ENCODE measurements around the gene RBFOX2. TPM values are rescaled to one million over a fixed set of nuclear protein-coding genes. Genes with fewer than 3 reads are reported as not detected.

Gene RBFOX2
- total and polyA plus RNA-seq, 2 donors (not counting 1 experiment from before 2014, with no cell fraction given) = not detected

- Histone ChIP-seq H3K27me3 (replicated peaks in 1 of 4; ENCODE audit: control extremely low read depth in 1 of 4, control insufficient read depth in 3 of 4, insufficient read depth in 4 of 4, low read length in 3 of 4) (peaks cover 0 to 9% (median 4%) of the 10 kb centered on the region in 4 experiments), H3K4me1 (ENCODE audit: control insufficient read depth in 2 of 2, insufficient read depth in 2 of 2, low read length in 2 of 2) (no peaks in the 10 kb centered on the region), H3K9me3 (ENCODE audit: control extremely low read depth in 1 of 3, control insufficient read depth in 2 of 3, insufficient read depth in 1 of 3, low read length in 2 of 3) (peaks cover 0 to 7% (median 0%) of the 10 kb centered on the region in 3 donors), H3K79me2 (ENCODE audit: control insufficient read depth, insufficient read depth, low read length) (no peaks in the 10 kb centered on the region), H3K9ac (ENCODE audit: low read length) (no peak overlapping the region), H3K36me3 (replicated peaks in 1 of 2; ENCODE audit: control extremely low read depth in 1 of 2, control insufficient read depth in 1 of 2, extremely low read depth in 1 of 2, insufficient read depth in 2 of 2, low read length in 1 of 2) (no peaks in the 10 kb centered on the region), H3K4me3 (ENCODE audit: control extremely low read depth in 1 of 5, extremely low read depth in 1 of 5, insufficient read depth in 1 of 5, low read depth in 2 of 5, low read length in 4 of 5) (no peak overlapping the region), H2AFZ (ENCODE audit: insufficient read depth, low read depth, low read length, poor library complexity, severe bottlenecking) (no peak overlapping the region), H4K20me1 (ENCODE audit: control insufficient read depth, insufficient read depth, low read length, poor library complexity, severe bottlenecking) (no peaks in the 10 kb centered on the region), H3K27ac (ENCODE audit: low read length in 2 of 2) (no peak overlapping the region), H3K4me2 (replicated peaks; ENCODE audit: low read depth, low read length, poor library complexity, severe bottlenecking) (no peak overlapping the region)
- WGBS (ENCODE audit: insufficient coverage) = 100% methylated on average over 3 of the region's 5 CpGs
- Mint-ChIP-seq H3K4me3 (no peak overlapping the region), H3K27ac (no peak overlapping the region), H3K9me3 (ENCODE audit: insufficient read depth) (no peaks in the 10 kb centered on the region), H3K4me1 (no peaks in the 10 kb centered on the region), H3K27me3 (peaks cover 35% of the 10 kb centered on the region)
- intact Hi-C loops (cut with micrococcal nuclease) = no loop called here
- DNase-seq (no peak), ATAC-seq (ENCODE audit: low read depth) (no peak)
- TF ChIP-seq EZH2 (IDR thresholded peaks at IDR 0.05; ENCODE audit: borderline replicate concordance, insufficient read depth, low read depth, low read length, poor library complexity, severe bottlenecking) = no peak
- ChIA-PET CTCF (no interaction called here), POLR2A (no interaction called here)
Observed at GRCh38 chr22:36042240-36042639, 13.6 kb upstream of the RBFOX2 start.

- Mint-ChIP-seq H3K27ac (no peak overlapping the region), H3K9me3 (ENCODE audit: insufficient read depth) (no peaks in the 10 kb centered on the region), H3K4me3 (no peak overlapping the region), H3K4me1 (no peaks in the 10 kb centered on the region), H3K27me3 (peaks cover 52% of the 10 kb centered on the region)
- intact Hi-C loops (cut with micrococcal nuclease) = no loop called here
- ChIA-PET POLR2A (no interaction called here), CTCF (no interaction called here)
- H3K79me2 ChIP-seq (ENCODE audit: control insufficient read depth, insufficient read depth, low read length) = no peaks in the 10 kb centered on the region
- H3K4me3 ChIP-seq (ENCODE audit: control extremely low read depth in 1 of 5, extremely low read depth in 1 of 5, insufficient read depth in 1 of 5, low read depth in 2 of 5, low read length in 4 of 5) = no peak overlapping the region
- no peak overlapping the region for H3K4me2 ChIP-seq (replicated peaks; ENCODE audit: low read depth, low read length, poor library complexity, severe bottlenecking)
- H3K27ac ChIP-seq (ENCODE audit: low read length in 2 of 2) = no peak overlapping the region
- TF ChIP-seq EZH2 (IDR thresholded peaks at IDR 0.05; ENCODE audit: borderline replicate concordance, insufficient read depth, low read depth, low read length, poor library complexity, severe bottlenecking) = no peak
- no peak for TF ChIP-seq CTCF (IDR thresholded peaks at IDR 0.05)
- WGBS (ENCODE audit: insufficient coverage) = no CpG with 5 or more reads among the region's 3 CpGs
- H3K9ac ChIP-seq (ENCODE audit: low read length) = no peak overlapping the region
- H3K4me1 ChIP-seq (ENCODE audit: control insufficient read depth in 2 of 2, insufficient read depth in 2 of 2, low read length in 2 of 2) = no peaks in the 10 kb centered on the region
- no peak for ATAC-seq (ENCODE audit: low read depth)
- H3K27me3 ChIP-seq (replicated peaks in 1 of 4; ENCODE audit: control extremely low read depth in 1 of 4, control insufficient read depth in 3 of 4, insufficient read depth in 4 of 4, low read length in 3 of 4) = peaks cover 0 to 21% (median 9%) of the 10 kb centered on the region in 4 experiments
- H3K36me3 ChIP-seq (replicated peaks in 1 of 2; ENCODE audit: control extremely low read depth in 1 of 2, control insufficient read depth in 1 of 2, extremely low read depth in 1 of 2, insufficient read depth in 2 of 2, low read length in 1 of 2) = no peaks in the 10 kb centered on the region
- H3K9me3 ChIP-seq (ENCODE audit: control extremely low read depth in 1 of 3, control insufficient read depth in 2 of 3, insufficient read depth in 1 of 3, low read length in 2 of 3) = peaks cover 0 to 9% (median 0%) of the 10 kb centered on the region in 3 donors
- DNase-seq = no peak
- no peaks in the 10 kb centered on the region for H4K20me1 ChIP-seq (ENCODE audit: control insufficient read depth, insufficient read depth, low read length, poor library complexity, severe bottlenecking)
- H2AFZ ChIP-seq (ENCODE audit: insufficient read depth, low read depth, low read length, poor library complexity, severe bottlenecking) = no peak overlapping the region
Observed at GRCh38 chr22:36039125-36039524, 10.5 kb upstream of the RBFOX2 start.

Measured in B cell (primary cell).